H9 (cell line): ENCODE measurements around the gene TIPIN. TPM values are rescaled to one million over a fixed set of nuclear protein-coding genes. Genes with fewer than 3 reads are reported as not detected.

Source experiments
- DNase-seq: peaks from one replicate; pipeline ENCODE4 v3.0.0-alpha.2; 2017
- H2AFZ ChIP-seq: one replicate; pipeline ENCODE4 v1.6.1; 2013; ENCODE audit warnings: mild to moderate bottlenecking, low read length, control low read depth, moderate library complexity
- H2AK5ac ChIP-seq: 2 replicates; pipeline ENCODE4 v1.6.1; 2013; ENCODE audit warnings: low read length, control low read depth, mixed read lengths; ENCODE audit not compliant: insufficient read length
- H2BK120ac ChIP-seq: one replicate; pipeline ENCODE4 v1.6.1; 2013; ENCODE audit warnings: low read depth, mild to moderate bottlenecking, low read length, control low read depth, inconsistent platforms; ENCODE audit not compliant: poor library complexity, severe bottlenecking
- H2BK12ac ChIP-seq: 2 replicates; pipeline ENCODE4 v1.6.1; 2013; ENCODE audit warnings: low read length, control low read depth, mixed read lengths, low read depth; ENCODE audit not compliant: insufficient read length
- H2BK15ac ChIP-seq: 2 replicates; pipeline ENCODE4 v1.6.1; 2013; ENCODE audit warnings: low read depth, low read length, control low read depth
- H2BK20ac ChIP-seq: one replicate; pipeline ENCODE4 v1.6.1; 2013; ENCODE audit warnings: low read depth, mild to moderate bottlenecking, low read length, control low read depth, inconsistent platforms; ENCODE audit not compliant: poor library complexity, severe bottlenecking
- H2BK5ac ChIP-seq: 2 replicates; pipeline ENCODE4 v1.6.1; 2013; ENCODE audit warnings: low read length, control low read depth, mixed read lengths; ENCODE audit not compliant: insufficient read length
- H3K14ac ChIP-seq: 2 replicates; pipeline ENCODE4 v1.6.1; 2013; ENCODE audit warnings: low read length, control low read depth; ENCODE audit not compliant: insufficient read depth
- H3K18ac ChIP-seq: 2 replicates; pipeline ENCODE4 v1.6.1; 2013; ENCODE audit warnings: low read depth, mild to moderate bottlenecking, mixed read lengths, low read length, control low read depth; ENCODE audit not compliant: insufficient read length
- H3K23ac ChIP-seq: 2 replicates; pipeline ENCODE4 v1.6.1; 2013; ENCODE audit warnings: low read length, control low read depth, mixed read lengths, low read depth; ENCODE audit not compliant: insufficient read length
- H3K23me2 ChIP-seq: 2 replicates; pipeline ENCODE4 v1.6.1; 2013; ENCODE audit warnings: low read depth, mild to moderate bottlenecking, mixed read lengths, low read length, control low read depth; ENCODE audit not compliant: insufficient read length, poor library complexity, severe bottlenecking
- H3K27ac ChIP-seq: 2 replicates; pipeline ENCODE4 v1.5.1; 2013; ENCODE audit warnings: low read length, control low read depth, mixed read lengths, low read depth; ENCODE audit not compliant: insufficient read length
- H3K27me3 ChIP-seq: 2 replicates; pipeline ENCODE4 v1.6.1; 2013; ENCODE audit warnings: low read length, control low read depth, inconsistent platforms; ENCODE audit not compliant: insufficient read depth
- H3K4ac ChIP-seq: 2 replicates; pipeline ENCODE4 v1.6.1; 2013; ENCODE audit warnings: low read depth, mild to moderate bottlenecking, control low read depth, inconsistent platforms, low read length, moderate library complexity
- H3K4me1 ChIP-seq: 2 replicates; pipeline ENCODE4 v1.6.1; 2013; ENCODE audit warnings: low read length, control low read depth, inconsistent platforms; ENCODE audit not compliant: insufficient read depth
- H3K4me2 ChIP-seq: 2 replicates; pipeline ENCODE4 v1.6.1; 2013; ENCODE audit warnings: low read length, control low read depth, mixed read lengths; ENCODE audit not compliant: insufficient read length, insufficient read depth
- H3K56ac ChIP-seq: 2 replicates; pipeline ENCODE4 v1.6.1; 2013; ENCODE audit warnings: low read depth, mild to moderate bottlenecking, mixed read lengths, low read length, control low read depth; ENCODE audit not compliant: insufficient read length
- H3K79me1 ChIP-seq: 2 replicates; pipeline ENCODE4 v1.6.1; 2013; ENCODE audit warnings: low read depth, mild to moderate bottlenecking, moderate library complexity, low read length, control low read depth, inconsistent platforms; ENCODE audit not compliant: insufficient read depth, poor library complexity, severe bottlenecking
- H3K79me2 ChIP-seq: 2 replicates; pipeline ENCODE4 v1.6.1; 2013; ENCODE audit warnings: low read length, control low read depth, inconsistent platforms; ENCODE audit not compliant: insufficient read depth
- H3K9ac ChIP-seq: 2 replicates; pipeline ENCODE4 v1.6.1; 2013; ENCODE audit warnings: low read length, control low read depth, mixed read lengths; ENCODE audit not compliant: insufficient read length; ENCODE audit errors: extremely low read depth
- H3K9me3 ChIP-seq: one replicate; pipeline ENCODE4 v1.6.1; 2013; ENCODE audit warnings: low read depth, low read length, inconsistent platforms; ENCODE audit not compliant: control insufficient read depth
- H3T11ph ChIP-seq: one replicate; pipeline ENCODE4 v1.6.1; 2013; ENCODE audit warnings: mild to moderate bottlenecking, low read length, control low read depth, inconsistent platforms
- H4K20me1 ChIP-seq: one replicate; pipeline ENCODE4 v1.6.1; 2013; ENCODE audit not compliant: control insufficient read depth, insufficient read length, insufficient read depth
- H4K5ac ChIP-seq: 2 replicates; pipeline ENCODE4 v1.6.1; 2013; ENCODE audit warnings: low read depth, mild to moderate bottlenecking, mixed read lengths, low read length, control low read depth; ENCODE audit not compliant: insufficient read length
- H4K8ac ChIP-seq: replicated peaks from 2 replicates; pipeline ENCODE4 v1.6.1; 2013; ENCODE audit warnings: low read length, control low read depth, mixed read lengths, low read depth; ENCODE audit not compliant: insufficient read length
- H4K91ac ChIP-seq: 2 replicates; pipeline ENCODE4 v1.6.1; 2013; ENCODE audit warnings: low read depth, mild to moderate bottlenecking, moderate library complexity, mixed read lengths, low read length, control low read depth; ENCODE audit not compliant: insufficient read length
- H3K27ac Mint-ChIP-seq, 3 experiments: 2 replicates in 2 of 3; 3 replicates in 1 of 3; pipeline ENCODE4 v1.8.0; 2020 to 2021; ENCODE audit warnings: mixed read lengths in 3 of 3, mild to moderate bottlenecking in 1 of 3, moderate library complexity in 1 of 3
- H3K27me3 Mint-ChIP-seq: 2 replicates; pipeline ENCODE4 v1.8.0; 2021; ENCODE audit warnings: low read depth, mild to moderate bottlenecking, moderate library complexity, mixed read lengths
- H3K36me3 Mint-ChIP-seq, 3 experiments: 2 replicates in 2 of 3; 3 replicates in 1 of 3; pipeline ENCODE4 v1.8.0; 2020 to 2021; ENCODE audit warnings: low read depth in 3 of 3, mixed read lengths in 3 of 3; ENCODE audit not compliant: insufficient read depth in 1 of 3
- H3K4me1 Mint-ChIP-seq, 2 experiments: 2 replicates each; pipeline ENCODE4 v1.8.0; 2020; ENCODE audit warnings: mixed read lengths in 2 of 2
- H3K4me3 Mint-ChIP-seq, 2 experiments: 2 replicates in 1 of 2; 3 replicates in 1 of 2; pipeline ENCODE4 v1.8.0; 2020 to 2021; ENCODE audit warnings: mild to moderate bottlenecking in 2 of 2, mixed read lengths in 2 of 2, moderate library complexity in 1 of 2
- H3K9me3 Mint-ChIP-seq, 2 experiments: 2 replicates in 1 of 2; 3 replicates in 1 of 2; pipeline ENCODE4 v1.8.0; 2020; ENCODE audit warnings: mild to moderate bottlenecking in 2 of 2, mixed read lengths in 2 of 2, moderate library complexity in 1 of 2
- WGBS: extraction: QIAGEN DNeasy Blood & Tissue Kit; methylation state at CpG from one replicate; pipeline ENCODE4 v1.1.7; 2013; ENCODE audit warnings: missing lambda C conversion rate, low lambda C conversion rate, mixed read lengths; ENCODE audit not compliant: insufficient read length; ENCODE audit errors: extremely low coverage; 5-methylcytosine and 5-hydroxymethylcytosine counted together
- total RNA-seq: library from RNA; stranded (reverse); gene quantifications from 2 replicates; pipeline ENCODE4 v1.2.1, GENCODE V29; 2021
- TF ChIP-seq, protein P1 (sequence below): fragments of 200-600 bp; sonication (generic); conservative IDR thresholded peaks from 3 replicates; pipeline ENCODE4 v1.8.0; 2021; ENCODE audit warnings: antibody characterized with exemption, mild to moderate bottlenecking

Gene TIPIN
- total RNA-seq, 1 experiment from 2014 or later: 26.9 TPM

- peaks cover 14 to 27% (median 21%) of the 10 kb centered on the region in 3 experiments for H3K36me3 Mint-ChIP-seq
- no peak overlapping the region for H4K8ac ChIP-seq
- peaks cover 10% of the 10 kb centered on the region for H3K79me1 ChIP-seq
- no peak overlapping the region for H4K91ac ChIP-seq
- no peaks in the 10 kb centered on the region for H3K27me3 ChIP-seq
- no peak overlapping the region for H2BK20ac ChIP-seq
- H3K4me1 Mint-ChIP-seq: peaks cover 32 to 38% of the 10 kb centered on the region in 2 experiments
- H3K18ac ChIP-seq: no peak overlapping the region
- no peak overlapping the region for H3K4me2 ChIP-seq
- H3K56ac ChIP-seq: no peak overlapping the region
- no peak overlapping the region for H3K4ac ChIP-seq
- no peak overlapping the region for H4K5ac ChIP-seq
- H4K20me1 ChIP-seq: no peaks in the 10 kb centered on the region
- no peak overlapping the region for H2AFZ ChIP-seq
- H3K79me2 ChIP-seq: peaks cover 31% of the 10 kb centered on the region; the same call in 1 of the 2 replicates
- H3K4me3 Mint-ChIP-seq: no peak overlapping the region
- peaks cover 14% of the 10 kb centered on the region; the same call in 1 of the 2 replicates for H3K4me1 ChIP-seq
- TF ChIP-seq, protein P1, sequence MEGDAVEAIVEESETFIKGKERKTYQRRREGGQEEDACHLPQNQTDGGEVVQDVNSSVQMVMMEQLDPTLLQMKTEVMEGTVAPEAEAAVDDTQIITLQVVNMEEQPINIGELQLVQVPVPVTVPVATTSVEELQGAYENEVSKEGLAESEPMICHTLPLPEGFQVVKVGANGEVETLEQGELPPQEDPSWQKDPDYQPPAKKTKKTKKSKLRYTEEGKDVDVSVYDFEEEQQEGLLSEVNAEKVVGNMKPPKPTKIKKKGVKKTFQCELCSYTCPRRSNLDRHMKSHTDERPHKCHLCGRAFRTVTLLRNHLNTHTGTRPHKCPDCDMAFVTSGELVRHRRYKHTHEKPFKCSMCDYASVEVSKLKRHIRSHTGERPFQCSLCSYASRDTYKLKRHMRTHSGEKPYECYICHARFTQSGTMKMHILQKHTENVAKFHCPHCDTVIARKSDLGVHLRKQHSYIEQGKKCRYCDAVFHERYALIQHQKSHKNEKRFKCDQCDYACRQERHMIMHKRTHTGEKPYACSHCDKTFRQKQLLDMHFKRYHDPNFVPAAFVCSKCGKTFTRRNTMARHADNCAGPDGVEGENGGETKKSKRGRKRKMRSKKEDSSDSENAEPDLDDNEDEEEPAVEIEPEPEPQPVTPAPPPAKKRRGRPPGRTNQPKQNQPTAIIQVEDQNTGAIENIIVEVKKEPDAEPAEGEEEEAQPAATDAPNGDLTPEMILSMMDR: no peak
- H2BK12ac ChIP-seq: no peak overlapping the region
- peak overlapping the region; percentile 25 to 79 (median 77); a peak in 2 of 7 replicates for H3K27ac Mint-ChIP-seq
- H3K27ac ChIP-seq: no peak overlapping the region
- H2BK120ac ChIP-seq: no peak overlapping the region
- no peak overlapping the region for H2BK5ac ChIP-seq
- no peak overlapping the region for H2BK15ac ChIP-seq
- no peak overlapping the region for H3T11ph ChIP-seq
- H3K9ac ChIP-seq: no peak overlapping the region
- no peak overlapping the region for H3K23ac ChIP-seq
- DNase-seq: no peak
- H3K9me3 Mint-ChIP-seq: no peaks in the 10 kb centered on the region
- no peaks in the 10 kb centered on the region for H3K9me3 ChIP-seq
- no CpG with 5 or more reads among the region's 8 CpGs for WGBS
- H2AK5ac ChIP-seq: no peak overlapping the region
- H3K14ac ChIP-seq: no peak overlapping the region
- H3K23me2 ChIP-seq: no peaks in the 10 kb centered on the region
- no peaks in the 10 kb centered on the region for H3K27me3 Mint-ChIP-seq
Measured at GRCh38 chr15:66399276-66399675, 42.8 kb upstream of the TIPIN start.
